ENCODE measurements around the gene VAV2. TPM values are rescaled to one million over a fixed set of nuclear protein-coding genes. Genes with fewer than 3 reads are reported as not detected.

VAV2 gene
- total RNA-seq, 1 experiment from 2014 or later, result 3.5 TPM

GRCh38 chr9:134035041-134036039, 43.2 kb upstream of the VAV2 start:
- Histone ChIP-seq H3K4me3 (ENCODE audit: low read length) (no peak overlapping the region), H3K4me2 (ENCODE audit: low read depth, low read length, poor library complexity, severe bottlenecking) (no peak overlapping the region), H3K9me2 (replicated peaks; ENCODE audit: insufficient read depth, low read length) (no peaks in the 10 kb centered on the region), H3K4me1 (ENCODE audit: low read length) (no peaks in the 10 kb centered on the region), H4K20me1 (ENCODE audit: insufficient read depth, low read depth, low read length) (no peaks in the 10 kb centered on the region), H3K9me3 (ENCODE audit: low read length) (no peaks in the 10 kb centered on the region), H2AFZ (ENCODE audit: low read length) (no peak overlapping the region), H3K27ac (ENCODE audit: low read length) (no peak overlapping the region), H3K79me2 (ENCODE audit: low read length) (no peaks in the 10 kb centered on the region), H3K36me3 (ENCODE audit: insufficient read depth, low read length) (peaks cover 9% of the 10 kb centered on the region; the same call in 1 of the 2 replicates), H3K9ac (ENCODE audit: low read length) (no peak overlapping the region), H3K27me3 (ENCODE audit: low read length) (no peaks in the 10 kb centered on the region)
- DNase-seq, result no peak

DNA sequence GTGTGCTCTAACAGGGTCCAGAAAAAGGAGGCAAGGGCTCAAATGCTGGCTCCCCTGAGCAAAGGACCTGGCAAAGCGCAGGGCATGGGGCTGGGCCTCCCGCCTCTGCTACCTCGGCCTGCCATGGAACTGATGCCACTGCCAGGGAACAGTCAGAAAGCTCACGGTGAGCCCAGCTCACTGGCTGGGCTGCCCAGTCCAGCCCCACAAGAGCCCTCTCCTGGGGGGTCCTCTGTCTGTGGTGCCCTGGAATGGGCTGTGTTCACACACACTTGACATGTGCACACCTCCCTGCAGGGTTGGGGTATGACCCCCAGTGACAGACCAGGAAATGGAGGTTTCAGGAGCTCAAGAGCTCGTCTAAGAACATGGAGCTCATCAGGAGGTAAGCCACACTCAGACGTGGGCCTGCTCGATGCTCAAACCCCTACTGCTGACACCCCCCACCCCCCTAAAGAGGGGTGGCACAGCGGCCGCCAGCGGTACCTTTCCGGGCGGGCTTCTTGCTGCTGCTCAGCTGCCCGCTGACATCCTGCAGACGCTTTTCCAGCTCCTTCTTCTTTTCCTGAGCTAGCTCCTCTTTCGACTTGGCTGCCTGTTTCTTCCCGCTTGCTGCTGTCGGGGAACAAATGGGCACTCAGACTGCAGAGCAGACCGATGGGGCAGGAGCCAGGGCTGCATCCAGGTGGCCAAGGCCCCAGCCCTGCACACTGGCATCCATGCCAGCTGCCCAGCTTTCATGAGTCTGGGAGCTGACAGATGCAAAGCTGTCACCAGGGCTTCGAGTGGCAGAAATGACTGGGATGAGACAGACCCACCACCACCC, 42.3 kb upstream of the VAV2 start:
- Histone ChIP-seq H3K79me2 (ENCODE audit: low read length) (no peaks in the 10 kb centered on the region), H3K4me1 (ENCODE audit: low read length) (no peaks in the 10 kb centered on the region), H3K9ac (ENCODE audit: low read length) (no peak overlapping the region), H3K9me3 (ENCODE audit: low read length) (no peaks in the 10 kb centered on the region), H2AFZ (ENCODE audit: low read length) (no peak overlapping the region), H3K9me2 (replicated peaks; ENCODE audit: insufficient read depth, low read length) (no peaks in the 10 kb centered on the region), H3K4me2 (ENCODE audit: low read depth, low read length, poor library complexity, severe bottlenecking) (no peak overlapping the region), H3K27ac (ENCODE audit: low read length) (no peak overlapping the region), H3K4me3 (ENCODE audit: low read length) (no peak overlapping the region), H4K20me1 (ENCODE audit: insufficient read depth, low read depth, low read length) (no peaks in the 10 kb centered on the region), H3K27me3 (ENCODE audit: low read length) (no peaks in the 10 kb centered on the region), H3K36me3 (ENCODE audit: insufficient read depth, low read length) (peaks cover 11% of the 10 kb centered on the region; the same call in 1 of the 2 replicates)
- no peak for DNase-seq

DNA sequence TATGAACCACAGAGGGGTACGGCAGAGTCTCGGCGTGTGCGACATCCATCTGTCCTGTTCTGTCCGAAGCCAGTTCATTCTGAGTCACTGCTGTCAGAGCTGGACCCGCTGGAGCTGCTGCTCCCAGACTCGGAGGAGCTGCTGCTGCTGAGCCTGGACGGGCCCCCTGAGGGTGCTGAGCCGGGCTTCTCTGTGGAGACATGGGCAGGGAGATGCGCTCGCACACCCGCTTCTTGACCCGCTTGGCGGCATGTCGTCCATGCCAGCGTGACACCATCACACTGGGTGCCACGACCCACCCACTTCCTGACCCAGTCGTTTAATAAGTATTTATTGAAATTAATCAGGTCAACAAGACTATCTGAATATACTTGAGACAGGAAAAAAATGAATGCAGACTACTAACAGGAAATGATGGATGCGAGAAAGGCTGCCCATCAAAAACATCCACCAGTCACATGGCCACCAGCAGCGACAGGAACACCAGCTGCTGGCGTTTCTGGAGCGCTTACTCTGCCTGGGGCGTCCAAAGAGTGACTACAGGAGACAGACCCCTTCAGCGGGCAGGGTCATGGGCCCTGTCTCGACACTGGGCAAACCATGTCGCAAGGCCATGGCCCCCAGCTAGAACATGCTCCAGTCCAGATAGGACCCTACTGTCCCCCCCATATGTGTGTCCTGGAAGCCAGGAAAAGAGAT, 41.5 kb upstream of the VAV2 start:
- H2AFZ ChIP-seq (ENCODE audit: low read length), result no peak overlapping the region
- no peaks in the 10 kb centered on the region for H3K4me1 ChIP-seq (ENCODE audit: low read length)
- H3K9me2 ChIP-seq (replicated peaks; ENCODE audit: insufficient read depth, low read length), result no peaks in the 10 kb centered on the region
- no peaks in the 10 kb centered on the region for H3K9me3 ChIP-seq (ENCODE audit: low read length)
- H3K27me3 ChIP-seq (ENCODE audit: low read length), result no peaks in the 10 kb centered on the region
- H3K79me2 ChIP-seq (ENCODE audit: low read length), result no peaks in the 10 kb centered on the region
- H3K36me3 ChIP-seq (ENCODE audit: insufficient read depth, low read length), result peaks cover 13% of the 10 kb centered on the region; the same call in 1 of the 2 replicates
- H4K20me1 ChIP-seq (ENCODE audit: insufficient read depth, low read depth, low read length), result no peaks in the 10 kb centered on the region
- no peak overlapping the region for H3K9ac ChIP-seq (ENCODE audit: low read length)
- no peak for DNase-seq
- no peak overlapping the region for H3K27ac ChIP-seq (ENCODE audit: low read length)
- no peak overlapping the region for H3K4me2 ChIP-seq (ENCODE audit: low read depth, low read length, poor library complexity, severe bottlenecking)
- H3K4me3 ChIP-seq (ENCODE audit: low read length), result no peak overlapping the region

DNA sequence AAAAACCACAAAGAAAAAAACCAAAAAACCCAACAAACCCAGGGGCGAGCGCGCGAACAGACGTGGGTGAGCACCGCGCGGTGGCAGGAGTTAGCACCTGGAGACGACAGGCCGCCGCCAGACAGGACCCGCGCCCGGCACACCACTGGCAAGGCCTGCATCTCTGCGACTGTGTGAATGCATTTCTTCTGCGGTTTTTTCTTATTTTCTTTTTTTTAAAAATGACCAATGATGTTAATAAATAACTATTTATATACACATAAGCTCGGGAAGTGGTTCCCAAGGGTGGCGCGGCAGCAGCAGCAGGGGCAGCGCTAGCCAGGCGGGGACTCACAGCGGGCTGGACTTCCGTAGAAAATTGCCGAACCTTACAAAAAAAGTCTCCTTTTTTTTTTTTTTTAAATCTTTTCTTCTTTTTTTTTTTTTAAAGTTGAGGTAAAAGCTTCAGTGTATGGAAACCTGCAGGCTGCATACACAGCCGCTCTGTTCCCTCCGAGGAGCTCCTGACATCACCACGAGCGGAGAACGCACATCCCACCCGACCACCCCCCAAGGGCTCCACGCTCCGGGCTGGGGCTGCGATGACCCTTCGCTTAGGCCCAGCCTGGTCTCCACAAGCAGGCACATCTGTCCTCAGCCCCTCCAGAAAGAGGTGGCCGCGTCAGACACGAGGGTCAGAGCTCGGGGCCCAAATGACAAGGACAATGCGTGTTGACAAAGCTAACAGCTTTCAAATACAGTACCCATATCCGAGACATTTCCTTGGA, 40.5 kb upstream of the VAV2 start:
- no peak overlapping the region for H2AFZ ChIP-seq (ENCODE audit: low read length)
- DNase-seq, result no peak
- no peak overlapping the region for H3K4me2 ChIP-seq (ENCODE audit: low read depth, low read length, poor library complexity, severe bottlenecking)
- peaks cover 11% of the 10 kb centered on the region; the same call in 1 of the 2 replicates for H3K36me3 ChIP-seq (ENCODE audit: insufficient read depth, low read length)
- H3K9me2 ChIP-seq (replicated peaks; ENCODE audit: insufficient read depth, low read length), result no peaks in the 10 kb centered on the region
- no peaks in the 10 kb centered on the region for H4K20me1 ChIP-seq (ENCODE audit: insufficient read depth, low read depth, low read length)
- no peaks in the 10 kb centered on the region for H3K9me3 ChIP-seq (ENCODE audit: low read length)
- H3K27ac ChIP-seq (ENCODE audit: low read length), result no peak overlapping the region
- H3K9ac ChIP-seq (ENCODE audit: low read length), result no peak overlapping the region
- no peaks in the 10 kb centered on the region for H3K4me1 ChIP-seq (ENCODE audit: low read length)
- H3K27me3 ChIP-seq (ENCODE audit: low read length), result no peaks in the 10 kb centered on the region
- no peak overlapping the region for H3K4me3 ChIP-seq (ENCODE audit: low read length)
- no peaks in the 10 kb centered on the region for H3K79me2 ChIP-seq (ENCODE audit: low read length)

DNA sequence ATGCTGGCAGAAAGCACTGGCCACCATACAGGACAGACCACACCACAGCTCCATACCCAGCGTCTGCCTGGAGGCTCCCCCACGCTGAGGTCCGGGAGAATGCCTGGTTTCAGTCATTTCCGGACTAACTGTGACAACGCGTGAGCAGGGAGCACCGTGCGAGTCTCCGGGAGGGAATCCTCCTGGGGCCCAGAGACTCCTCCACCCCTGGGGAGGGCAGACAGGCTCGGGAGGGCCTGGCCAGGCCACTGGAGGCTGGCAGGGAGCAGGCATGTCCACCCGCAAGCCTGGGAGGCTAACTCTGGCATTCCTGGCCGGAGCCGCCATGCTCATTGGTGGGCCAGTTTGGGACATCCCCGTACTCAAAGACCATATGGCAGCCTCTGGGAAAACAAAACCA, 39.7 kb upstream of the VAV2 start:
- DNase-seq, result no peak
- peaks cover 11% of the 10 kb centered on the region; the same call in 1 of the 2 replicates for H3K36me3 ChIP-seq (ENCODE audit: insufficient read depth, low read length)
- no peak overlapping the region for H3K4me2 ChIP-seq (ENCODE audit: low read depth, low read length, poor library complexity, severe bottlenecking)
- no peak overlapping the region for H2AFZ ChIP-seq (ENCODE audit: low read length)
- no peaks in the 10 kb centered on the region for H3K27me3 ChIP-seq (ENCODE audit: low read length)
- H3K4me1 ChIP-seq (ENCODE audit: low read length), result peaks cover 4% of the 10 kb centered on the region
- no peak overlapping the region for H3K4me3 ChIP-seq (ENCODE audit: low read length)
- no peak overlapping the region for H3K9ac ChIP-seq (ENCODE audit: low read length)
- H4K20me1 ChIP-seq (ENCODE audit: insufficient read depth, low read depth, low read length), result peaks cover 4% of the 10 kb centered on the region; the same call in 1 of the 2 replicates
- H3K79me2 ChIP-seq (ENCODE audit: low read length), result no peaks in the 10 kb centered on the region
- no peaks in the 10 kb centered on the region for H3K9me2 ChIP-seq (replicated peaks; ENCODE audit: insufficient read depth, low read length)
- no peak overlapping the region for H3K27ac ChIP-seq (ENCODE audit: low read length)
- no peaks in the 10 kb centered on the region for H3K9me3 ChIP-seq (ENCODE audit: low read length)

- H3K4me2 ChIP-seq (ENCODE audit: low read depth, low read length, poor library complexity, severe bottlenecking), result no peak overlapping the region
- peaks cover 5% of the 10 kb centered on the region; the same call in 1 of the 2 replicates for H4K20me1 ChIP-seq (ENCODE audit: insufficient read depth, low read depth, low read length)
- H3K79me2 ChIP-seq (ENCODE audit: low read length), result 0 out of 2 replicates have a peak, but pooled peaks cover 3% of the 10 kb centered on the region
- H3K9ac ChIP-seq (ENCODE audit: low read length), result no peak overlapping the region
- no peaks in the 10 kb centered on the region for H3K9me3 ChIP-seq (ENCODE audit: low read length)
- no peak overlapping the region for H3K4me3 ChIP-seq (ENCODE audit: low read length)
- H3K27me3 ChIP-seq (ENCODE audit: low read length), result no peaks in the 10 kb centered on the region
- H3K4me1 ChIP-seq (ENCODE audit: low read length), result peaks cover 12% of the 10 kb centered on the region
- peaks cover 11% of the 10 kb centered on the region; the same call in 1 of the 2 replicates for H3K36me3 ChIP-seq (ENCODE audit: insufficient read depth, low read length)
- H3K9me2 ChIP-seq (replicated peaks; ENCODE audit: insufficient read depth, low read length), result no peaks in the 10 kb centered on the region
- no peak overlapping the region for H2AFZ ChIP-seq (ENCODE audit: low read length)
- no peak overlapping the region for H3K27ac ChIP-seq (ENCODE audit: low read length)
- no peak for DNase-seq
Measured at GRCh38 chr9:134030821-134031470, 38.8 kb upstream of the VAV2 start.

Data from Karpas-422 (cell line).